BLaER1 treated with 17β-estradiol and CSF1 and Interleukin-3, amounts not matched to agents 10 nM and 100 nM (cell line): ENCODE results near the gene SLC9A7.
A peak's percentile ranks its signal among the peaks of the same experiment; 100 is the strongest.

Source experiments
- H3K27ac ChIP-seq, 11 experiments: shearing (Covaris generic); formaldehyde crosslinking; 2 replicates each; pipeline ENCODE4 v1.8.1; 2022
- H3K27me3 ChIP-seq, 11 experiments: shearing (Covaris generic); formaldehyde crosslinking; 2 replicates each; pipeline ENCODE4 v1.8.1; 2022
- H3K36me3 ChIP-seq, 11 experiments: shearing (Covaris generic); formaldehyde crosslinking; 2 replicates each; pipeline ENCODE4 v1.8.1; 2022
- H3K4me1 ChIP-seq, 10 experiments: shearing (Covaris generic); formaldehyde crosslinking; 2 replicates each; pipeline ENCODE4 v1.8.1; 2022
- H3K4me2 ChIP-seq, 11 experiments: shearing (Covaris generic); formaldehyde crosslinking; 2 replicates each; pipeline ENCODE4 v1.8.1; 2022
- H3K4me3 ChIP-seq, 10 experiments: shearing (Covaris generic); formaldehyde crosslinking; 2 replicates each; pipeline ENCODE4 v1.8.1; 2022
- H3K9ac ChIP-seq, 11 experiments: shearing (Covaris generic); formaldehyde crosslinking; 2 replicates each; pipeline ENCODE4 v1.8.1; 2022
- H3K9me3 ChIP-seq, 11 experiments: shearing (Covaris generic); formaldehyde crosslinking; replicated peaks in 1 of 11; 2 replicates each; pipeline ENCODE4 v1.8.1; 2022
- H4K20me1 ChIP-seq, 11 experiments: shearing (Covaris generic); formaldehyde crosslinking; 2 replicates each; pipeline ENCODE4 v1.8.1; 2022
- Cebpa-rat ChIP-seq, 11 experiments: shearing (Covaris generic); IDR thresholded peaks; 2 replicates each; pipeline ENCODE4 v1.8.1; 2022

The SLC9A7 gene

GRCh38 chrX:46703980-46704379 lies 54.9 kb downstream of the SLC9A7 start:
- Histone ChIP-seq H3K4me2 (peak overlapping the region in 7 of 11 experiments; percentile 21 to 47 (median 29); a peak in 10 of 22 replicates), H3K9ac (no peak overlapping the region), H3K27me3 (no peaks in the 10 kb centered on the region), H3K27ac (no peak overlapping the region), H3K36me3 (no peaks in the 10 kb centered on the region), H3K4me3 (no peak overlapping the region), H3K9me3 (peaks cover 0 to 15% (median 0%) of the 10 kb centered on the region in 11 experiments; a peak in 4 of 22 replicates), H3K4me1 (peaks cover 8 to 23% (median 20%) of the 10 kb centered on the region in 10 experiments; a peak in 17 of 20 replicates), H4K20me1 (no peaks in the 10 kb centered on the region)
- TF ChIP-seq Cebpa-rat (IDR thresholded peaks at IDR 0.05) = no peak

DNA sequence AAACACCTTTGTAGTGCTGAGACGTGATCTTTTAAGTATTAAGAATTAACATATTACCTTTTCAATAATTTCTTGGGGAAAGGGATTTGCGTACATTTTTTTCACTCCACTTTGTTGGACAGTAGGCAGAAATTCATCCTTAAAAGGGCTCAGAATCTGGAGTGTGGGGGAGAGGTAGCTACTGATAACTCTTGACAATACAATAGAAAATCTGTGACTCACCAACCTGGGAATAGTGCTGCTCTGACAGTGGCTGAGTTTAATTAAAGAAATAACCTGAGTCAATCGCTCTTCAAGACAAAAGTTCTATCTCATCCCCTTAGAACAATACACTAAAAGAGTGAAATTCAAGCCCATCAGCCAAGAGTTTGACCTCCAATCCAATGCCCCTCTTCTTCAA lies 60.2 kb downstream of the SLC9A7 start:
- Histone ChIP-seq H3K4me1 (peaks cover 0 to 14% (median 6%) of the 10 kb centered on the region in 10 experiments; a peak in 13 of 20 replicates), H4K20me1 (no peaks in the 10 kb centered on the region), H3K27me3 (no peaks in the 10 kb centered on the region), H3K27ac (no peak overlapping the region), H3K36me3 (no peaks in the 10 kb centered on the region), H3K4me2 (no peak overlapping the region), H3K9me3 (peaks cover 0 to 4% (median 0%) of the 10 kb centered on the region in 11 experiments; a peak in 3 of 22 replicates), H3K4me3 (no peak overlapping the region), H3K9ac (no peak overlapping the region)
- no peak for TF ChIP-seq Cebpa-rat (IDR thresholded peaks at IDR 0.05)

DNA sequence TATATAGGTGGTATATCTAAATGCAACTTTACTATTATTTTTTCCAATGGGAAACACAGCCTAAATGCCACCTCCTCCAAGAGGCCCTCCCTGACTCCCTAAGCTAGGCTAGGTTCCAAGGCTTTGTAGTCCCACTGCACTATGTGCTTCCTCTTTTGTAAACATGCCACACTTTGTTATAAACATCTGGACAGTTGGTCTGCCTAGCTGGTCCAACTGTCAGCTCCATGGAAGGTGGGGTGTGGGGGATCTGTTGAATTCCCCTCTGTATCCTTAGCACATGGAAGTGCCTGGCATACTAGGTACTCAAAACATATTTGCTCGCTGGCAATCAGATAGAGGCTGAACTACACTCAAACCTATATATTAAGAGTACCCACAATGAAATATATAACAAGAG lies 63.4 kb downstream of the SLC9A7 start:
- no peak overlapping the region for H3K4me3 ChIP-seq
- no peak for TF ChIP-seq Cebpa-rat (IDR thresholded peaks at IDR 0.05)
- H3K4me1 ChIP-seq = peaks cover 0 to 26% (median 18%) of the 10 kb centered on the region in 10 experiments; a peak in 14 of 20 replicates
- H3K36me3 ChIP-seq = no peaks in the 10 kb centered on the region
- H3K27me3 ChIP-seq = no peaks in the 10 kb centered on the region
- no peaks in the 10 kb centered on the region for H4K20me1 ChIP-seq
- H3K4me2 ChIP-seq = peak overlapping the region in 1 of 11 experiments; percentile 15; a peak in 2 of 22 replicates
- H3K27ac ChIP-seq = no peak overlapping the region
- H3K9me3 ChIP-seq = peaks cover 0 to 4% (median 0%) of the 10 kb centered on the region in 11 experiments; a peak in 3 of 22 replicates
- no peak overlapping the region for H3K9ac ChIP-seq

DNA sequence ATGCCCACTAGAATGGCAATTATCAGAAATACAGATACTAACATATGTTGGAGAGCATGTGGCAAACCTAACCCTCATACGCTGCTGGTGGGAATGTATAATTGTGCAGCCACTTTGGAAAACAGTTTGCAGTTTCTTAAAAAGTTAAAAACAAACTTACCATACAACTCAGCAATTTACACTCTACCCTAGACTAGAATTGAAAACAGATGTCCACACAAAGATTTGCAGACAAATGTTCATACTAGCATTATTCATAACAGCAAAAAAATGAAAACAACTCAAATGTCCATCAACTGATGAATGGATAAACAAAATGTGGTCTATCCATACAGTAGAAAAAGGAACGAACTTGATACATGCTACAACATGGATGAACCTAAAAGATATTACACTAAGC lies 64.4 kb downstream of the SLC9A7 start:
- Histone ChIP-seq H3K4me1 (peaks cover 0 to 26% (median 18%) of the 10 kb centered on the region in 10 experiments; a peak in 14 of 20 replicates), H3K36me3 (no peaks in the 10 kb centered on the region), H3K4me3 (no peak overlapping the region), H3K27ac (no peak overlapping the region), H3K9ac (no peak overlapping the region), H3K27me3 (no peaks in the 10 kb centered on the region), H3K9me3 (peaks cover 0 to 12% (median 0%) of the 10 kb centered on the region in 11 experiments; a peak in 3 of 22 replicates), H3K4me2 (no peak overlapping the region), H4K20me1 (no peaks in the 10 kb centered on the region)
- no peak for TF ChIP-seq Cebpa-rat (IDR thresholded peaks at IDR 0.05)

GRCh38 chrX:46693149-46693548 lies 65.8 kb downstream of the SLC9A7 start:
- Histone ChIP-seq H3K27me3 (no peaks in the 10 kb centered on the region), H3K36me3 (no peaks in the 10 kb centered on the region), H3K4me1 (peaks cover 0 to 26% (median 18%) of the 10 kb centered on the region in 10 experiments; a peak in 14 of 20 replicates), H4K20me1 (no peaks in the 10 kb centered on the region), H3K9ac (no peak overlapping the region), H3K4me2 (peak overlapping the region in 9 of 11 experiments; percentile 15 to 56 (median 40); a peak in 16 of 22 replicates), H3K4me3 (no peak overlapping the region), H3K27ac (peak overlapping the region in 1 of 11 experiments; percentile 16; a peak in 1 of 22 replicates), H3K9me3 (peaks cover 0 to 12% (median 0%) of the 10 kb centered on the region in 11 experiments; a peak in 3 of 22 replicates)
- no peak for TF ChIP-seq Cebpa-rat (IDR thresholded peaks at IDR 0.05)

DNA sequence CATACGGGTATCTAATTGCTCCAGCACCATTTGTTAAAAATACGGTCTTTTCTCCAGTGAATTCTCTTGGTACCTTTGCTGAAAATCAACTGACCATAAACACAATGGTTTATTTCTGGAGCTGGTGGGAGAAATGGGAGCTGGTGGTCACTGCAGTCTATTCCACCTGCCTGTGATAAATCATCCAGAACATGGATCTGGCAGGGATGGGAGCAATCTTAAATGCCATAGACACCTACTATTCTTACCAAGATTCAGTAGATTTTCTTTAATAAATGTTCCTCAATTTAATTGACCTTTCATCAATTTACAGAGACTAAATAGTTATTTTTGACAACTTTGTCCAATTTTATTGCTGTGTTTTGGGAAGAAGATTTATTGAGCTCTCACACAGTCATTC lies 68.1 kb downstream of the SLC9A7 start:
- no peaks in the 10 kb centered on the region for H3K36me3 ChIP-seq
- no peak overlapping the region for H3K27ac ChIP-seq
- peaks cover 8 to 33% (median 23%) of the 10 kb centered on the region in 10 experiments; a peak in 17 of 20 replicates for H3K4me1 ChIP-seq
- H3K9ac ChIP-seq = no peak overlapping the region
- no peak overlapping the region for H3K4me3 ChIP-seq
- H4K20me1 ChIP-seq = no peaks in the 10 kb centered on the region
- no peaks in the 10 kb centered on the region for H3K27me3 ChIP-seq
- H3K4me2 ChIP-seq = no peak overlapping the region
- peaks cover 0 to 12% (median 0%) of the 10 kb centered on the region in 11 experiments; a peak in 3 of 22 replicates for H3K9me3 ChIP-seq
- no peak for TF ChIP-seq Cebpa-rat (IDR thresholded peaks at IDR 0.05)

GRCh38 chrX:46687619-46688018 lies 71.3 kb downstream of the SLC9A7 start:
- peak overlapping the region in 3 of 11 experiments; percentile 4 to 36 (median 35); a peak in 3 of 22 replicates for H3K4me2 ChIP-seq
- H4K20me1 ChIP-seq = no peaks in the 10 kb centered on the region
- H3K4me1 ChIP-seq = peaks cover 5 to 17% (median 12%) of the 10 kb centered on the region in 10 experiments; a peak in 17 of 20 replicates
- peak in 2 of 11 experiments; percentile 49 to 53; a peak in 2 of 22 replicates for TF ChIP-seq Cebpa-rat (IDR thresholded peaks at IDR 0.05)
- no peak overlapping the region for H3K27ac ChIP-seq
- 0 out of 22 replicates have a peak, but pooled peaks cover 0 to 12% (median 0%) of the 10 kb centered on the region in 11 experiments for H3K9me3 ChIP-seq
- H3K27me3 ChIP-seq = no peaks in the 10 kb centered on the region
- H3K9ac ChIP-seq = no peak overlapping the region
- H3K36me3 ChIP-seq = no peaks in the 10 kb centered on the region
- no peak overlapping the region for H3K4me3 ChIP-seq

GRCh38 chrX:46686003-46686645 lies 72.8 kb downstream of the SLC9A7 start:
- TF ChIP-seq Cebpa-rat (IDR thresholded peaks at IDR 0.05) = no peak
- peaks cover 0 to 24% (median 12%) of the 10 kb centered on the region in 10 experiments; a peak in 14 of 20 replicates for H3K4me1 ChIP-seq

DNA sequence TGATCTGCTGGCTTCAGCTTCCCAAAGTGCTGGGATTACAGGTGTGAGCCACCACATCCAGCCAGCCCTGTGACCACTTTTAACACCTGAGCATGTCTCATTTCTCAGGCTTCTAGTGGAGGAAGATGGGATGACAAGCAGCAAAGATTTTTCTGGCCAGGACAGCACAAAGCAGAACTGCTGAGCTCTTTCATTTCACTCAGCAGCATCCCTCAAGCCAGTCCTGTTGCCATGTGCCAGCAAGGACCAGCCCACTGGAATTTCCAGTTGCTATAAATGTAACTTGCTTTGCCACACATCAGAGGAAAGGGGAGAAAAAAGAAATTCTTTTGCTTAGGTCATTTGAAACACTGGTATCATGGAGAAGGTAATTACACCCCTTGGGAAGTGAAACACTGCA lies 75.9 kb downstream of the SLC9A7 start:
- no peak for TF ChIP-seq Cebpa-rat (IDR thresholded peaks at IDR 0.05)
- H3K4me1 ChIP-seq = peaks cover 0 to 24% (median 12%) of the 10 kb centered on the region in 10 experiments; a peak in 14 of 20 replicates
- H3K27me3 ChIP-seq = no peaks in the 10 kb centered on the region

More at GRCh38 chrX:46686003-46686645, 72.8 kb downstream of the SLC9A7 start:
- no peaks in the 10 kb centered on the region for H3K27me3 ChIP-seq
- H3K4me2 ChIP-seq = no peak overlapping the region
- no peak overlapping the region for H3K4me3 ChIP-seq
- no peaks in the 10 kb centered on the region for H4K20me1 ChIP-seq
- H3K9me3 ChIP-seq = 0 out of 22 replicates have a peak, but pooled peaks cover 0 to 12% (median 0%) of the 10 kb centered on the region in 11 experiments
- no peaks in the 10 kb centered on the region for H3K36me3 ChIP-seq
- no peak overlapping the region for H3K9ac ChIP-seq
- no peak overlapping the region for H3K27ac ChIP-seq

More for the DNA sequence above, 75.9 kb downstream of the SLC9A7 start:
- no peak overlapping the region for H3K4me3 ChIP-seq
- peaks cover 0 to 4% (median 0%) of the 10 kb centered on the region in 11 experiments; a peak in 1 of 22 replicates for H3K36me3 ChIP-seq
- H3K27ac ChIP-seq = no peak overlapping the region
- no peaks in the 10 kb centered on the region for H4K20me1 ChIP-seq
- H3K9ac ChIP-seq = no peak overlapping the region
- H3K4me2 ChIP-seq = no peak overlapping the region; a peak in 1 of 22 replicates
- H3K9me3 ChIP-seq = no peaks in the 10 kb centered on the region
